Pancreas (tissue), 10 donors: ENCODE data around the gene COLEC11. TPM values are rescaled to one million over a fixed set of nuclear protein-coding genes. Genes with fewer than 3 reads are reported as not detected.
"Not testable (repeated sequence)": the region's sequence is repeated elsewhere in the genome, so short reads cannot be mapped to it uniquely, and the experiment has no call there.

Experiments used
- ATAC-seq, 4 donors: fragments of 200-7000 bp; cut with Tn5 transposase; one replicate each; pipeline versions ENCODE4 v1.8.0 to v1.9.1; 2020; ENCODE audit warnings: mild to moderate bottlenecking in 4 of 4, moderate library complexity in 4 of 4
- DNase-seq, 6 donors: peaks; one replicate each; pipeline ENCODE4 v3.0.0-alpha.2; 2020
- FAIRE-seq: peaks from 2 replicates; lab custom pipeline; 2012; peaks lifted over from hg19 to GRCh38; lab: Jason Lieb, UNC
- H3K27ac ChIP-seq, 4 donors: fragments of 200-600 bp; sonication (generic); 1 replicate in 3 of 4; 2 replicates in 1 of 4; pipeline versions ENCODE4 v1.5.0 to v1.8.0; 2020
- H3K27me3 ChIP-seq, 4 donors: fragments of 200-600 bp; one replicate each; pipeline ENCODE4 v1.8.0; 2021
- H3K36me3 ChIP-seq, 3 donors: fragments of 200-600 bp; sonication (generic) in 1 of 3; one replicate each; pipeline versions ENCODE4 v1.5.0 to v1.8.0; 2020 to 2021
- H3K4me1 ChIP-seq, 3 donors: fragments of 200-600 bp; one replicate each; pipeline ENCODE4 v1.8.0; 2021
- H3K4me3 ChIP-seq, 4 donors: fragments of 200-600 bp; sonication (generic) in 2 of 4; one replicate each; pipeline versions ENCODE4 v1.5.0 to v1.8.0; 2020 to 2021
- H3K9me3 ChIP-seq, 4 donors: fragments of 200-600 bp; one replicate each; pipeline ENCODE4 v1.8.0; 2021
- WGBS, 2 donors: extraction: QIAGEN DNeasy Blood & Tissue Kit; methylation state at CpG; one replicate each; pipeline ENCODE4 v1.1.7; 2013; 5-methylcytosine and 5-hydroxymethylcytosine counted together
- intact Hi-C, 3 donors: fragments of 100-400 bp; cut with DNase I; formaldehyde crosslinking; loops; one replicate each; pipeline versions ENCODE4 v1.11.1 to v1.14.2; 2022
- polyA plus RNA-seq, 2 donors: library from polyadenylated mRNA; stranded (reverse); fragments of 200-250 nt; gene quantifications; one replicate each; pipeline ENCODE4 v1.2.3, GENCODE V29; 2013
- total RNA-seq, 6 donors: library from RNA; stranded (reverse); fragmentation: NEBNext Ultra II Directional in 4 of 6; extraction: Animal tissue kit (Norgen Biotek cat#: 25700) in 4 of 6; gene quantifications; one replicate each; pipeline versions ENCODE4 v1.2.1 to v1.2.4, GENCODE V29; 2021 to 2023
- TF ChIP-seq, protein P1 (sequence below), 4 donors: fragments of 200-600 bp; sonication (generic) in 3 of 4; IDR thresholded peaks; one replicate each; pipeline versions ENCODE4 v1.5.0 to v1.8.0; 2021; ENCODE audit warnings: antibody characterized with exemption in 4 of 4
- donor health status: healthy with polysubstance abuse.
- donor health status: DM: no; HTN: no; CAD: no; lungs with moderate emphysema.
- donor health status: DM: no; HTN: no; CAD: no.
- donor health status: control.
- donor health status: control.
- donor health status: Bipolar disorder and iron deficiency.
- donor health status: DM: yes; HTN: yes; CAD: no.
- donor health status: DM: no; HTN: no; CAD: no.
- donor health status: DM: no; HTN: no; CAD: no.
- donor health status: DM: yes; HTN: yes; CAD: no.

COLEC11 gene
- total and polyA plus RNA-seq, 8 donors: 2.0 to 11.9 (median 3.5) TPM

DNA sequence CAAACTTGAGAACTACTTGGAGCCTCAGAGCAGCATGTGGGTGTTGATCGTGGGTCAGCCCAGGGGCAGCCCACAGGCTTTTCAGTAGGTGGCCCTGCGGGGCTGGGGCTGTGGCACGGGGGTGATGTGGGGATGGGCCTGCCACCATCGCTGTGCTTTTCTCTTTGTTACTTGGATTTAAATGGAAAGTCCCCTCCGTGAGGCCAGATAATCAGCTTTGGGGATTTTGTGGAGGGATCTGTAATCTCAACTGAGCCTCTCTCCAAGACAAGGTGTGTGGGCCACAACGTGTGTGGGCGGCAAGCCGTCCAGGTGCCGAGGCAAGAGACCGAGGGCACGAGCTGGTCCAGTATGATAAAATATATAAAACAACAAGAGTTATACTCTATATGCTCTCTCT is 16.7 kb downstream of the COLEC11 start:
- WGBS, 2 donors: 73 to 86% methylated on average over 11 of the region's 11 CpGs
- H3K36me3 ChIP-seq: no peaks in the 10 kb centered on the region
- DNase-seq: no peak
- no peak for ATAC-seq
- H3K4me3 ChIP-seq: no peak overlapping the region
- intact Hi-C loops: no loop called here
- H3K9me3 ChIP-seq: no peaks in the 10 kb centered on the region
- H3K27me3 ChIP-seq: no peaks in the 10 kb centered on the region
- no peaks in the 10 kb centered on the region for H3K4me1 ChIP-seq
- FAIRE-seq: no peak
- TF ChIP-seq, protein P1, sequence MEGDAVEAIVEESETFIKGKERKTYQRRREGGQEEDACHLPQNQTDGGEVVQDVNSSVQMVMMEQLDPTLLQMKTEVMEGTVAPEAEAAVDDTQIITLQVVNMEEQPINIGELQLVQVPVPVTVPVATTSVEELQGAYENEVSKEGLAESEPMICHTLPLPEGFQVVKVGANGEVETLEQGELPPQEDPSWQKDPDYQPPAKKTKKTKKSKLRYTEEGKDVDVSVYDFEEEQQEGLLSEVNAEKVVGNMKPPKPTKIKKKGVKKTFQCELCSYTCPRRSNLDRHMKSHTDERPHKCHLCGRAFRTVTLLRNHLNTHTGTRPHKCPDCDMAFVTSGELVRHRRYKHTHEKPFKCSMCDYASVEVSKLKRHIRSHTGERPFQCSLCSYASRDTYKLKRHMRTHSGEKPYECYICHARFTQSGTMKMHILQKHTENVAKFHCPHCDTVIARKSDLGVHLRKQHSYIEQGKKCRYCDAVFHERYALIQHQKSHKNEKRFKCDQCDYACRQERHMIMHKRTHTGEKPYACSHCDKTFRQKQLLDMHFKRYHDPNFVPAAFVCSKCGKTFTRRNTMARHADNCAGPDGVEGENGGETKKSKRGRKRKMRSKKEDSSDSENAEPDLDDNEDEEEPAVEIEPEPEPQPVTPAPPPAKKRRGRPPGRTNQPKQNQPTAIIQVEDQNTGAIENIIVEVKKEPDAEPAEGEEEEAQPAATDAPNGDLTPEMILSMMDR (IDR thresholded peaks at IDR 0.05): no peak
- no peak overlapping the region for H3K27ac ChIP-seq

DNA sequence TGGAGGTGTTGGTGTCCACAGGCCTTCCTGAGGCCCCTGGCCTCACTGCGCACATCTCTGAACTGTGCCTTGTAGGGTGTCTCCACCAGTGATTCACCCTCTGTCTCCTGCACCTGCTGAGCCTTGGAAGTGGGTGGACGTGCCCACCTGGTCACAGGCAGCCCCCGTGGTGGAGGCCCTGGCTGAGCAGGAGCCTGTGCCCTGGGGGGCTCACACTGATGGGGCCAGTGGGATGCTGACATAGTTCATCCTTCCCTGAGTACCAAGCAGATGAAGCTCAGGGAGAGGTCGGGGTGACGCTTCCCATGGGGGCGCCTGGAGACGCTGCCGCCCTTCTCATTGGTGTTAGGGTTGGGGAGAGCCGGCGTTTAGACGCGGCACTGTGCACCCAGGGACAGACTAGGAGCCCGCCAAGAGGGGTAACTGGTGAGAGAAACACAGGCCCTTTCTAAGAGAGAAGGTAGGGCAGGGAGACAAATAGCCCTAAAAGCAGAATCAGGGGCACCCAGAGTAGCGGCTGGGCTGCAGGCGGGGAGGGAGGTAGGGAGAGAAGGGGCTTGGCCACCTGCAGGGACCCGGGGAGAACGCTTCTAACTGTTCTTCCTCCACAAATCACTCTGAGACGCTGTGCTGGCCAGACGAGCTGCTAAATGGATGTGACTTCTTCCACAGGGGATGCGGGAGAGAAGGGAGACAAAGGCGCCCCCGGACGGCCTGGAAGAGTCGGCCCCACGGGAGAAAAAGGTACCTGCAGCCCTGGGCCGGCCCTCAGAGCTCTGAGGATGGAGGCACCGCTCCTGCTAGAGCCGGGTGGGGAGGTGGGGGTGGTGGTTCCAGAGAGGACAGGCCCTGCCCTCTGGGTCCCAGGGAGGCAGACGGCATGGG is 18.0 kb downstream of the COLEC11 start:
- H3K27me3 ChIP-seq: no peaks in the 10 kb centered on the region
- WGBS, 2 donors: 73 to 89% methylated on average over 28 to 29 of the region's 29 CpGs
- no peaks in the 10 kb centered on the region for H3K4me1 ChIP-seq
- TF ChIP-seq, protein P1 (IDR thresholded peaks at IDR 0.05): no peak
- no peaks in the 10 kb centered on the region for H3K36me3 ChIP-seq
- FAIRE-seq (no peak), DNase-seq (no peak), ATAC-seq (no peak)
- no peak overlapping the region for H3K4me3 ChIP-seq
- intact Hi-C loops: no loop called here
- no peaks in the 10 kb centered on the region for H3K9me3 ChIP-seq
- no peak overlapping the region for H3K27ac ChIP-seq

DNA sequence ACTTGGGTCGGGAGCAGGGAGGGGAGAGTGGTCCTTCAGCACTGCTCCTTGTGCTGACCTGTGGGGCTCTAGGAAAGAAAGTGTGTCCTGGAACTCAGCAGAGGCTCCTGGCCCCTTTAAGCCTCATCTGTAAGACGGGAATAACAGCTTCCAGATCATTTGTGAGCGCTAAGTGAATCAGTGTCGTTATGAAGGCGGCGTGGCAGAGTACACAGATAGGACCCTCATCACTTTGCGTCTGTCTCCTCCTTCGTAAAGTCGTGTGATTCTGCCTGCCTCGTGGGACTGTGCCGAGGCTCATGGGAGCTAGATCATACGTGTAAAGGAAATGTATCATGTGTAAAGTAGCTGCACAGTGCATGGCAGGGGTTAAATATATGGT is 18.6 kb downstream of the COLEC11 start:
- ATAC-seq (no peak), FAIRE-seq (no peak), DNase-seq (no peak)
- H3K4me1 ChIP-seq: no peaks in the 10 kb centered on the region
- no peak overlapping the region for H3K4me3 ChIP-seq
- no peaks in the 10 kb centered on the region for H3K27me3 ChIP-seq
- intact Hi-C loops: no loop called here
- no peak overlapping the region for H3K27ac ChIP-seq
- H3K9me3 ChIP-seq: no peaks in the 10 kb centered on the region
- no peaks in the 10 kb centered on the region for H3K36me3 ChIP-seq
- WGBS, 2 donors: 86 to 95% methylated on average over 12 of the region's 12 CpGs
- TF ChIP-seq, protein P1 (IDR thresholded peaks at IDR 0.05): no peak

DNA sequence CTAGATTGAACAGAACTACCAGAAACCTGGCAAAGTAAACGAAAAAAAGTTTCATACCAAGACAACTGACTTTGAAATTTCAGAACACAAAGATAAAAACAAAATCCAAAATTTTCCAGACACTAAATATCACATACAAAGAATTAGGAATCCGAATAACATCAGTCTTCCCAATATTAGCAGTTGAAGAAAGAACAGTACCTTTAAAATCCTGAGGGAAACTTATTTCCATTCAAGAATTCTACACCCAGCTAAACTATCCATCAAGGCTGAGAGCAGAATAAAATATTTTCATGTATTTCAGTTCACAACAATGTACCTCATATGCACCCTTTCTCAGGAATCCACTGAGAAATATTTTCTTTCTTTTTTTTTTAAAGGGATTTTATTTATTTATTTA is 19.8 kb downstream of the COLEC11 start:
- H3K9me3 ChIP-seq, H3K4me1 ChIP-seq, ATAC-seq, H3K4me3 ChIP-seq, H3K27ac ChIP-seq, DNase-seq, H3K36me3 ChIP-seq, intact Hi-C loops, FAIRE-seq, H3K27me3 ChIP-seq: not testable (repeated sequence)
- 45 to 89% methylated on average over 2 of the region's 2 CpGs for WGBS, 2 donors

DNA sequence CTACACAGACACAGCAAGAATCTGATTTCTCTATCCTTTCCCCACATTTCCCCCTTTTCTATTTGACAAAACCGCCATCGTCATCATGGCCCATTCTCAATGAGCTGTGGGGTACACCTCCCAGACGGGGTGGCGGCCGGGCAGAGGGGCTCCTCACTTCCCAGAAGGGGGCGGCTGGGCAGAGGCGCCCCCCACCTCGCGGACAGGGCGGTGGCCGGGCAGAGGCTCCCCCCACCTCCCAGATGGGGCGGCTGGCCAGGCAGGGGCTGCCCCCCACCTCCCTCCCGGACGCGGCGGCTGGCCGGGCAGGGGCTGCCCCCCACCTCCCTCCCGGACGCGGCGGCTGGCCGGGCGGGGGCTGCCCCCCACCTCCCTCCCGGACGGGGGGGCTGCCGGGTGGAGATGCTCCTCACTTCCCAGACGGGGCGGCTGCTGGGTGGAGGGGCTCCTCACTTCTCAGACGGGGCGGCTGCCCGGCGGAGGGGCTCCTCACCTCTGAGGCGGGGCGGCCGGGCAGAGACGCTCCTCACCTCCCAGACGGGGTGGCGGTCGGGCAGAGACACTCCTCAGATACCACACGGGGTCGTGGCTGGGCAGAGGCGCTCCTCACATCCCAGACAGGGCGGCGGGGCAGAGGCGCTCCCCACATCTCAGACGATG is 20.8 kb downstream of the COLEC11 start:
- ATAC-seq, H3K36me3 ChIP-seq, H3K27me3 ChIP-seq, H3K27ac ChIP-seq, H3K9me3 ChIP-seq, H3K4me1 ChIP-seq, intact Hi-C loops, H3K4me3 ChIP-seq, FAIRE-seq: not testable (repeated sequence)
- DNase-seq: peak in 2 of 6 donors; percentile 2 to 24
- 94 to 95% methylated on average over 43 to 46 of the region's 46 CpGs for WGBS, 2 donors

DNA sequence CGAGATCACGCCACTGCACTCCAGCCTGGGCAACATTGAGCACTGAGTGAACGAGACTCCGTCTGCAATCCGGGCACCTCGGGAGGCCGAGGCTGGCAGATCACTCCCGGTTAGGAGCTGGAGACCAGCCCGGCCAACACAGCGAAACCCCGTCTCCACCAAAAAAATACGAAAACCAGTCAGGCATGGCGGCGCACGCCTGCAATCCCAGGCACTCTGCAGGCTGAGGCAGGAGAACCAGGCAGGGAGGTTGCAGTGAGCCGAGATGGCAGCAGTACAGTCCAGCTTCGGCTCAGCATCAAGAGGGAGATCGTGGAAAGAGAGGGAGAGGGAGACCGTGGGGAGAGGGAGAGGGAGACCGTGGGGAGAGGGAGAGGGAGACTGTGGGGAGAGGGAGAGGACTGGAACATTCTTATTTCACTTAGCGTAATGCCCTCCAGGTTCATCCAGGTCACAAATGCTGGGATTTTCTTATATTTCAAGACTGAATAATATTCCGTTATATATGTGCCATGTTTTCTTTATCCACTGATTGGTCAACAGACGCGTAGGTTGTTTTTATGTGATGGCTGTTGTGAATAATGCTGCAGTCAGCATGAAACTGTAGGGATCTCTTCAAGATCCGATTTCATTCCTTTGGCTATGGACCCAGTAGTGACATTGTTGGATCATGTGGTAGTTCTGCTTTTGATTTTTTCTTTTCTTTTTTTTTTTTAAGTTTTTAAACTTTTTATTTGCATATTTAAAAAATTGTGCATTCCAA is 21.7 kb downstream of the COLEC11 start:
- FAIRE-seq, H3K4me1 ChIP-seq, intact Hi-C loops, H3K9me3 ChIP-seq, H3K27ac ChIP-seq, H3K27me3 ChIP-seq, ATAC-seq, H3K36me3 ChIP-seq, H3K4me3 ChIP-seq: not testable (repeated sequence)
- DNase-seq: peak in 1 of 6 donors; percentile 15
- WGBS, 2 donors: 93 to 95% methylated on average over 22 to 25 of the region's 25 CpGs
